Retina (tissue), 1 donor: ENCODE results near the gene PRKG1.
"Not testable (repeated sequence)": the region's sequence is repeated elsewhere in the genome, so short reads cannot be mapped to it uniquely, and the experiment has no call there.

Source experiments
- DNase-seq: peaks from one replicate; pipeline ENCODE4 v3.0.0-alpha.2; 2016

The PRKG1 gene

GRCh38 chr10:51980752-51981151 is 906.5 kb downstream of the PRKG1 start:
- no peak for DNase-seq

DNA sequence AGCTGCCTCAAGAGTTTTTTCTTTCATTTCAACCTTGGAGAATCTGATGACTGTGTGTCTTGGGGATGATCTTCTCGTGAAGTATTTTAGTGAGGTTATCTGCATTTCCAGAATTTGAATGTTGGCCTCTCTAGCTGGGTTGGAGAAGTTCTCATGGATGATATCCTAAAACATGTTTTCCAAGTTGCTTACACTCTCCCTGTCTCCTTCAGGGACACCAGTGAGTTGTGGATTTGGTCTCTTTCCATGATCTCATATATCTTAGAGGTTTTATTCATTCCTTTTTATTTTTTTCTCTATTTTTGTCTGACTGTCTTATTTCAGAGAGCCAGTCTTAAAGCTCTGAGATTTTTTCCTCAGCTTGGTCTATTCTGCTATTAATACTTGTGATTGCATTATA is 907.4 kb downstream of the PRKG1 start:
- no peak for DNase-seq

DNA sequence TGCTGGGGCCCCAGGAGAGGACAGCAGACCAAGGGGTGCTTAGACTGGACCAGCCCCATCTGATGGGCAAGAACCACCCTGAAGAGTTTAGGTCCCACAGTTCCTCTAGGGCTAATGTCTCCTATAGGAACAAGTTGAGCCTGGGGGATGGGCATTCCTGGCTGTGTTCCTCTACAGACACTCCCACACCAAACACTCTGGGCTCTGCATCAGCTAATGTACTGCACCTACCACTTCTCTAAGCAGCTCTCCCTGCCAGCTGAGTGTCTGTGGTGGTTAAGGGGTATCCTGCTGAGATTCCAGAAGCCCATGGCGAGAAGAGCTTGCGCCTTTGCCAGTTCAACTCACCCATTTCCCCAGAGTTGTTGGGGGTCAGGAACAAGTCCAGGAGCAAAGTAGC is 909.2 kb downstream of the PRKG1 start:
- no peak for DNase-seq

- no peak for DNase-seq
These were observed 911.0 kb downstream of the PRKG1 start for GRCh38 chr10:51985336-51985735.

- DNase-seq, result no peak
These were observed 912.2 kb downstream of the PRKG1 start for GRCh38 chr10:51986516-51986915.

GRCh38 chr10:51993475-51993874 is 919.2 kb downstream of the PRKG1 start:
- no peak for DNase-seq

- no peak for DNase-seq
These were observed 924.8 kb downstream of the PRKG1 start for GRCh38 chr10:51999096-51999495.

- no peak for DNase-seq
These were observed 930.2 kb downstream of the PRKG1 start for GRCh38 chr10:52004342-52004949.

DNA sequence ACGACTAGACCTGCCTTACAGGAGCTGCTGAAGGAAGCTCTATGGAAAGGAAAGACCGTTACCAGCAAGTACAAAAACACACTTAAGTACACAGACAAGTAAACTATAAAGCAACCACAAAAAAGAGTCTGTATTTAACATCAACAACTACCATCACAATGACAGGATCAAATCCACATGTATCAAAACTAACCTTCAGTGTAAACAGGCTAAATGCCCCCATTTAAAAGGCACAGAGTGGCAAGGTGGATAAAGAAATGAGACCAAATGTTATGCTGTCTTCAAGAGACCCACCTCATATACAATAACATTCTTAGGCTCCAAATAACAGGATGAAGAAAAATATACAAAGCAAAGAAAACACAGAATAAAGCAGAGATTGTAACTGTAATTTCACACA is 932.8 kb downstream of the PRKG1 start:
- DNase-seq, result no peak

- no peak for DNase-seq
These were observed 936.8 kb downstream of the PRKG1 start for GRCh38 chr10:52011118-52011517.

DNA sequence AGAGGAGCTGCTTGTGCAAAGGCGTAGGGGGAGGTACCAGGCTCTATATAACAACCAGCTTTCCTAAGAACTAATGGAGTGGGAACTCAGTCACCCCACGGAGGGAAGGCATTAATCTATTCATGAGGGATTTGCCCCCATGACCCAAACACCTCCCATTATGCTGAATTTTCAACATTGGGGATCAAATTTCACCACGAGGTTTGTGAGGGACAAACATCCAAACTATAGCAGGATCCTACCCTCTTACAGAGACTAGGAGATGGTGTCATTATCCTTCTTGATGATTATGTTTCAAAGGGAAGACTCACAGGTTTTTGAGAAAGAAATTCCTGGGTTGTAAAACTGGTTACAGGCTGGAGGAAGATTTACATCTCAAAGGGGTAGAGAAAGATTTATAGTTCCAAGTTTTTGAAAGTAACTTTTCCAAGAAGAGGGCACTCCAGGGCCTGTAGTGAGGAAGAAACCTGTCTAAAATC is 944.8 kb downstream of the PRKG1 start:
- no peak for DNase-seq

GRCh38 chr10:52019656-52020055 is 945.4 kb downstream of the PRKG1 start:
- no peak for DNase-seq

DNA sequence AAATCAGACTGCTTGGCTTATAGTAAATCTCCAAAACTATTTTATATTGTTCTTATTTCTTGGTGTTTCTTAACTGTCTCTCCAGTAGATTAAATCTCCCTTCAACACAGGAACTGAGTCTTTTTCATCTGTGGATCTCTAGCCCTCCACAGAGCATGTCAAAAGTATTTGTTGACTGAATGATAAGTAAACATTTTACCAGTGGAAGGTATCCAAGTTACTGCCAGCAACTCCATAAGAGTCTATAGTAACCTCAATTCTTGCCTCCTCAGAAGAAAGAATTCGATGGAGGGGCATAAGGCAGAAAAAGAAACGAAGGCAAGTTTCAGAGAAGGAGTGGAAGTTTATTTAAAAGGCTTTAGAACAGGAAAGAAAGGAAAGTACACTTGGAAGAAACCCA is 945.9 kb downstream of the PRKG1 start:
- DNase-seq, result no peak

- no peak for DNase-seq
These were observed 946.4 kb downstream of the PRKG1 start for GRCh38 chr10:52020702-52021101.

- DNase-seq, result no peak
These were observed 952.9 kb downstream of the PRKG1 start for GRCh38 chr10:52027055-52027705.

DNA sequence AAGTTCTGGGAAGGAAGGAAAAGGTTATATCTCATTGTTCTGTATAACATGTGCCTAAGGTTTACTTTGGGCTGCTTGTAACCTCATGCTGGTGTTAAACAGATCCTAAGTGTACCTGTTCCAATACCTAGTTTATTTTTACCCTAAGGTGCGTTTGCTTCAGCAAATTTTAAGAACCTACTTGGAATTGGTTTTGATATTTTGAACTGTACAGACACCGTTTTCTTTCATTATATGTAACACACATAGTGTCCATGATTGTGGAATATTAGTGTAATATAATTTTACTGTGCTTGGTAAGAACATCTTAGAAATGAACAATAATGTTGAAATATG is 954.2 kb downstream of the PRKG1 start:
- DNase-seq, result no peak

DNA sequence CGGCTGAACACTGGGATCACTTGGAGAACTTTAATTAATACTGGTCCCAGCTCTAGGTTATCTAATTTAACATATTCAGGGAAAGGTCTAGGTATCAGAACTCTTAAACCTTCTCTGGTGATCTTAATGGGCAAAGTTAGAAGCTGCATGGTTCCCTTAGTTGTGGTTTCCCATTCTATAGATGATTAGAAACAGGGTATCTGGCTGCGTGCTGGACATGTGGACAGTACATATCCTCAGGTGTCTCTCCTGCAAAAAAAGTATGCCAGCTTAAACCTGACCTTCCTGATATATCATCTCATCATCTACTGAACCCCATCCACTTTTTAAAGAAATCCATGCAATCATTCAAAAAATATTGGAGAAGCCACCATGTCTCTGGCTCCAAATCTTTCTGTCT is 955.3 kb downstream of the PRKG1 start:
- DNase-seq, result no peak

DNA sequence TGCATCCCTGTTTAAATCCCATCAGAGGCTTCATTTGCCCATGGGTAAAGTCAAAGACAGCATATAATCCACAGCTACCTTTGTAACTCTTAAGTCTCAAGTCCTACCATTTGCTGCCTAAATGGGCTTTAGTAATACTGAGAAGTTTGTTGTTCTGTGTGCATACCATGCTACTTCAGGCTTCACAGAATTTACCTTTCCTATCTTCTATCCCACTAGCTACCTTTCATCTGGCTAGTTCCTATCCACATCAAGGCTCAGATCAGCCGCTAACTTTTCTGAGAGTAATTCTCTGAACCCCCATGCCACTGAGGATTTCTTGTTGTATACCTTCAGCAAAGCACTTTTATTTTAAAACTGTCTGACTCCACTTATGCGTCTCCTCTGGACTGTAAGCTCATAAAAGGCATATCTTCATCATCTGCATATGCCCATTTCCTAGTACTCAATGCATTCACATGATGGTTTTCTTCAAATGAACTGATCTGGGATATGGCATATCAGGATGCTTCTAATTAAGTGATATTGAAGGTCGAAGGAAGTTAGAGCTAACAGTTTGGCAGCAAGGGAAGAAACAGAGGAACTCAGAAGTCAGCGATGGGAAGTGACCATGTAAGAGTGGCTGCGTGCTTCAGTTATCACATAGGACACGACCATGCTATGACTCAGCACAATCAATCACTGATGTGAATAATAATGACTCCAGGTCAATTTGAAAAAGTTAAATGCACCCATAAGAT is 955.9 kb downstream of the PRKG1 start:
- no peak for DNase-seq

DNA sequence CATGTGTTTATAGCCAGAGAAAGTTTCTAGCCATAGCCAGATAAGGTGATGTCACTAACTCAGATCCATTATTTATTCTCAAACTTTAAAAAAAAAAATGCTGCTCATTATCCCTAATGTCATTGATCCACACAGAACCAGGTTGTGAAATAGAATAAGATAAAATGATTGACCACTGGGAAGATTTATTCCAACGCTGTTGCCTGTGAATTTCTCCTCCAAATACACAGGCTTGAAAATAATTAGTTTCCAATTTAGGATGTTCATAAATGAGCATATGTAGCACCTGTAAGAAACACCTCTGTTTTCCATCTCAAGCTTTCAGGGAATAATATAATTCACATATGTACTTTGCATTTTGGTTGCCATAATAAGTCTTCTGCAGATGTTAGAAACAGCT is 956.7 kb downstream of the PRKG1 start:
- DNase-seq, result no peak

DNA sequence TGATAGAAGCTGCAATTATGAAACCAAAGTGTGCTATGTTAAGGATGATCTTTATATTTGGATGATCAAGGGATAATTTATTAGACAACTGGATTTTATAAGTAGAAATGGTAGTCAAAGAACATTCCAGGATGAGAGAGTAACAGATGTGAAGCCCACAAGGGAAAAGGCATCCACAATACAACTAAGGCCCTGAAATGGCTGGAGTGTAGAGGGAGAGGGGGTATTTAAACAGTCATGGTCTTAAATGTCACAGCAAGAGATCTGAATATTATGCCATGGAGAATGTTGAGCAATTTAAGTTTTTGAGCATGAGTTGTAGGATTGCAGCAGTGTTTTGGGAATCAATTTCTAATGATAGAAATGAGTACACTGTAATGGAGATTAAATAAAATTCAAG is 957.5 kb downstream of the PRKG1 start:
- no peak for DNase-seq

DNA sequence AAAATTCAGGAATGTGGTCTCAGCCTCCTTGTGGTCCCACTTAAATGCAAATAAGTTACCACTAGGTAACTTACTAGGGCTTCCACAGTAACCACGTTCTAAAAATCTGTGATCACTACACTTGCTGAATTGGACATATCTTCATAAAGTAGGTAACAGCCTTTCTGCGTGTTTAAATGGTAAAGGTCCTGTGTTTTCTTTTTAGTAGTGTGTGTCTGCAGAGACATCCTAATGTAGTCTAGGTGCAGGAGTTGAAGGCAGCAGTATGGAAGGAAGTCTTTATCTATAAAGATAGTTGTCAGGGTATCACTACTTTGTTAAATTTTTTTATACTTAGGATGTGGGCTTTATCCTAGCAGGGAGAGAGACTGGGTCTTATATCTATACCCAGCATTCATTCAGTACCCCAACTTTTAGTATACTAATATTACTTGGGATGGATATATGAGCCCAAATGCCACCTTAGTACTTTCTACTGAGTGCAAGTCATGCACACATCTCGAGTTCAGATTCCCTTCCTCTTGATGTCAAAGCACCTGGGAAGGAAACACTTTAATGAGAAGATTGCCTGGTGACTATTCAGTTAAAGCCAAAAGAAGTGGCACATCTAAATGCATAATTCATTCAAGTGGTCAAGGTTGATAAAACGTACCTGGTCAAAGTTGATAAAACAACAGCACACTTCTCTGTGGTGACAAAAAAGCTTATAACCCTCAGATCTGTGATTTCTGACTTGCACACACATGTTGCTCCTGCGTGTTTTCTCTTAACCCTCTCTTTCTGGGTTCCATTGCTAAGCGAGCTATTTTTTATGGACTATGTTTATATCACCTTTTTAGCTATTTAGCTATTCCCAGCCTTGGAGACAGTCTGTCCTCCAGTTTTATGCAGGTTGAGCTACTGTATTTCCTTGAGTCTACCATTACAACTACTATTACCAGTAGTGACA is 958.7 kb downstream of the PRKG1 start:
- no peak for DNase-seq

DNA sequence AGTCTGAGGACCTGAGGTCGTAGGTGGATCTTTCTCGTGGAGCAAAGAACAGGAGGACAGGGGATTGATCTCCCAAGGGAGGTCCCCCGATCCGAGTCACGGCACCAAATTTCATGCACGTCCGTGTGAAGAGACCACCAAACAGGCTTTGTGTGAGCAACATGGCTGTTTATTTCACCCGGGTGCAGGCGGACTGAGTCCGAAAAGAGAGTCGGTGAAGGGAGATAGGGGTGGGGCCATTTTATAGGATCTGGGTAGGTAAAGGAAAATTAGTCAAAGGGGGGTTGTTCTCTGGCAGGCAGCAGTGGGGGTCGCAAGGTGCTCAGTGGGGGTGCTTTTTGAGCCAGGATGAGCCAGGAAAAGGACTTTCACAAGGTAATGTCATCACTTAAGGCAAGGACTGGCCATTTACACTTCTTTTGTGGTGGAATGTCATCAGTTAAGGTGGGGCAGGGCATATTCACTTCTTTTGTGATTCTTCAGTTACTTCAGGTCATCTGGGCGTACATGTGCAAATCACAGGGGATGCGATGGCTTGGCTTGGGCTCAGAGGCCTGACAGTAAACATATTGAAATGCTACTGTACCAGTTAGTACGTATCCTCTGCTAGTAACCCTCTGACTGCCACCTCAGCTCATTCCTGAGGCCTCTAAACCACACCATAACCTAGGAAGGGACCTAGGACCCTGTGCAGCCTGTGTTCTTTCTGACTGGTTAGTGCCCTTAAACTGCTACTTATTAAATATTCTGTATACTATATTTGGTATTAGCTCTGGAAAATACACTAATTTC is 964.9 kb downstream of the PRKG1 start:
- not testable (repeated sequence) for DNase-seq
